Spinal cord (tissue), 10 donors: ENCODE measurements around the gene DNAH6. TPM values are rescaled to one million over a fixed set of nuclear protein-coding genes. Genes with fewer than 3 reads are reported as not detected.

Experiments used
- DNase-seq, 6 donors: peaks; one replicate each; pipeline versions ENCODE4 v3.0.0 to v3.0.0-alpha.2; 2013 to 2015; ENCODE audit warnings: low spot score in 6 of 6, low read depth in 4 of 6
- H3K27ac ChIP-seq: one replicate; pipeline ENCODE4 v1.5.1; 2013; ENCODE audit warnings: low read depth, low read length, control low read depth
- H3K27me3 ChIP-seq: one replicate; pipeline ENCODE4 v1.6.1; 2013; ENCODE audit warnings: low read length; ENCODE audit not compliant: control insufficient read depth, insufficient read depth
- H3K36me3 ChIP-seq: one replicate; pipeline ENCODE4 v1.6.1; 2013; ENCODE audit warnings: low read length; ENCODE audit not compliant: control insufficient read depth, insufficient read depth
- H3K4me1 ChIP-seq: one replicate; pipeline ENCODE4 v1.6.1; 2013; ENCODE audit warnings: low read length; ENCODE audit not compliant: control insufficient read depth, insufficient read depth
- H3K4me3 ChIP-seq: one replicate; pipeline ENCODE4 v1.5.1; 2013; ENCODE audit warnings: low read depth, low read length, control low read depth
- H3K9me3 ChIP-seq: one replicate; pipeline ENCODE4 v1.6.1; 2013; ENCODE audit warnings: low read length; ENCODE audit not compliant: control insufficient read depth, insufficient read depth
- WGBS: methylation state at CpG from one replicate; pipeline ENCODE4 v1.1.5; 2013; ENCODE audit warnings: missing lambda C conversion rate; ENCODE audit not compliant: insufficient coverage; 5-methylcytosine and 5-hydroxymethylcytosine counted together
- polyA plus RNA-seq, 2 donors: library from polyadenylated mRNA; unstranded; fragments of 120-200 nt; gene quantifications; one replicate each; pipeline ENCODE4 v1.2.1, GENCODE V29; 2013; ENCODE audit not compliant: insufficient read length in 2 of 2
- total RNA-seq, 2 donors: library from RNA; depleted of rRNA in 1 of 2; stranded (reverse); fragments of 120-200 nt in 1 of 2; fragments of >200 nt in 1 of 2; gene quantifications; one replicate each; pipeline versions ENCODE4 v1.2.3 to v1.2.4, GENCODE V29; 2013 to 2014
- donor health status: healthy.

DNAH6 gene
- total and polyA plus RNA-seq, 4 donors: 1.6 to 7.8 (median 4.7) TPM

DNA sequence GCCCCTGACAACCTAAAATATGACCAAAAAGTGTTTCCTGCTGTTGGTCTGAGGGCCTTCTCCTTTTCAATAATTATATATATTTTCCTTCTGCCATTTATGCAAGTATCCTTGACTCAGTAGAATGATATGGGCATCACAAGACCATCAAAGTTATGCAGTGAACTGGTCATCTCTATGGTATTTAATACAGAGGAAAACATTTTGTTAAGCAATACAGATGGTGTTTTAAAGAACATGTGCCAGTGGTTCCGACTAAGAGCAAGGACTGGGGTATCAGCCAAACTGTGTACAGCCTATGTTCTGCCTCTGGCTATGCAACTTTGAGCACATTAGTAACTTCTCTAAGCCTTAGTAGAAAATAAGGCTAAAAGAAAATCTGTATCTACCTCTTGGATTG lies 185.6 kb downstream of the DNAH6 start:
- H3K36me3 ChIP-seq: no peaks in the 10 kb centered on the region
- DNase-seq: no peak
- no peaks in the 10 kb centered on the region for H3K4me1 ChIP-seq
- no peaks in the 10 kb centered on the region for H3K27me3 ChIP-seq
- H3K4me3 ChIP-seq: no peak overlapping the region
- 100% methylated on average over 1 of the region's 1 CpG for WGBS
- H3K27ac ChIP-seq: no peak overlapping the region
- H3K9me3 ChIP-seq: no peaks in the 10 kb centered on the region

GRCh38 chr2:84702941-84703340 lies 186.6 kb downstream of the DNAH6 start:
- Histone ChIP-seq H3K27me3 (no peaks in the 10 kb centered on the region), H3K4me3 (no peak overlapping the region), H3K27ac (no peak overlapping the region), H3K4me1 (no peaks in the 10 kb centered on the region), H3K9me3 (no peaks in the 10 kb centered on the region), H3K36me3 (no peaks in the 10 kb centered on the region)
- DNase-seq: no peak
- WGBS: 100% methylated on average over 1 of the region's 3 CpGs

DNA sequence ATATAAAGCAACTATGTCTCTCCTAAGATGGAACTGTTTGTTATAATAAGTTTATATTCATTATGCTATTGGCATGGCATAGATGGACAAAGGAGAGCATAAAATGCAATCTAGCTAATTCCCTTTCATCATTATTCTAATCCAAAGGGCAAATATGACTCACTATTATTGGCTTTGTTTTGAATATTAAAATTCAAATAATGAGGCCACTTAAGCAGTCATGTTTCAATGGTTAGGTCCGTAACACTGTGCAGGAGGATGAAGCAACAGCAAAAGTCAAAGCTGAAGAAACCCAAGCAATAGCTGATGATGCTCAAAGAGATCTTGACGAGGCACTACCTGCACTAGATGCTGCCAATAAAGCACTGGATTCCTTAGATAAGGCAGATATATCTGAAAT lies 187.5 kb downstream of the DNAH6 start:
- Histone ChIP-seq H3K27ac (no peak overlapping the region), H3K4me3 (no peak overlapping the region), H3K4me1 (no peaks in the 10 kb centered on the region), H3K9me3 (no peaks in the 10 kb centered on the region), H3K27me3 (no peaks in the 10 kb centered on the region), H3K36me3 (no peaks in the 10 kb centered on the region)
- WGBS: 100% methylated on average over 2 of the region's 2 CpGs
- no peak for DNase-seq

DNA sequence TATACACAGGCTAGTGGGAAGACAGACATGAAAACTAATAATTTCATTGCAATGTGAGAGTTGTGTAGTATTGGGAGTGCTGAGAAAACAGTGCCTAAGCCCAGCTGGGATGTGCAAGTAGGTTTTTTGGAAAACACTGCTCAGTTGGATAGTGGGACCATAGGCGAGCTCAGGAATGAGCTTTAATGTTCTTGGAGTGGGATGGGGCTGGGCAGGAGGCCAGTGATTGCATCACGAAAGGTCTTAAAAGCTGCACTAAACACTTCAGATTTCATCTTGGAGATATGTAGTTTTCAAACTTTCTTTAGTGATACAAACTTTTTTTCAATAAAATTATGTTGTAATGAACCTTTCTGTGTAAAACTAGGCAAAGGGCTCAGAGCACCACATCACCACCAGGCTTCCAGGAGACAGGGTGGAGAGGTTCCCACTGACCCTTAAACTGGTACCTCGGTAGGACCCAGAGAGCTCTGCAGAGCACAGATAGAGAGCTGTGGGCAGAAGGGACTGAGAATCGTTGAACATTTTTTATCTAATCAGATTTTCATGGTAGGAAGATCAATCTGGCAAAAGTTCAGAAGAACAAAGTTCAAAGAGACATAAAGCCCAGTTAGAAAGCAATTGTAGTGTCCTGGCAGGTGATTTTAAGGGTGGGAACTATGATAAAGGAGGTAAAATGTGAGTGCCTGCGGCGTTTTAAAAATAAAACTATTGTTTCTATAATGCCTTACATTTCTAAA lies 188.4 kb downstream of the DNAH6 start:
- H3K9me3 ChIP-seq: no peaks in the 10 kb centered on the region
- DNase-seq: no peak
- no peak overlapping the region for H3K27ac ChIP-seq
- H3K36me3 ChIP-seq: no peaks in the 10 kb centered on the region
- 86% methylated on average over 2 of the region's 6 CpGs for WGBS
- no peaks in the 10 kb centered on the region for H3K4me1 ChIP-seq
- no peak overlapping the region for H3K4me3 ChIP-seq
- H3K27me3 ChIP-seq: no peaks in the 10 kb centered on the region

GRCh38 chr2:84705858-84706257 lies 189.6 kb downstream of the DNAH6 start:
- no peak overlapping the region for H3K27ac ChIP-seq
- no peaks in the 10 kb centered on the region for H3K9me3 ChIP-seq
- H3K4me1 ChIP-seq: no peaks in the 10 kb centered on the region
- no peaks in the 10 kb centered on the region for H3K27me3 ChIP-seq
- no CpG with 5 or more reads among the region's 2 CpGs for WGBS
- H3K36me3 ChIP-seq: no peaks in the 10 kb centered on the region
- DNase-seq: no peak
- no peak overlapping the region for H3K4me3 ChIP-seq

DNA sequence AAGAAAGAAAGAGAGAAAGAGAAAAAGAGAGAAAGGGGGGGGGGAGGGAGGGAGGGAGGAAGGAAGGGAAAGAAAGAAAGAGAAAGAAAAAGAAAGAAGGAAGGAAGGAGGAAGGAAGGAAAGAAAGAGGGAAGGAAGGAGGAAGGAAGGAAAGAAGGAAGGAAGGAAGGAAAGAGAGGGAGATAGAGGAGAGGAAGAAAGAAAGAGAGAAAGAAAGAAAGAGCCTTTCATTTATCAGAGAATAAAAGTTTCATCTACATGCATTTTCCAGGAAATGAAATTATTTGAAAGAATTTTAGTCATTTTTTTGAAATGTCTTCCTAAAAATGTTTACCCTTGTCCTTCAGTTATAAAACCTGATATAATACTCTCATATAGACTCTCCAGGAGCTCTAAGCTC lies 192.1 kb downstream of the DNAH6 start:
- H3K27me3 ChIP-seq: no peaks in the 10 kb centered on the region
- H3K4me1 ChIP-seq: no peaks in the 10 kb centered on the region
- no peak overlapping the region for H3K27ac ChIP-seq
- DNase-seq: no peak
- no peaks in the 10 kb centered on the region for H3K36me3 ChIP-seq
- no peaks in the 10 kb centered on the region for H3K9me3 ChIP-seq
- H3K4me3 ChIP-seq: no peak overlapping the region

DNA sequence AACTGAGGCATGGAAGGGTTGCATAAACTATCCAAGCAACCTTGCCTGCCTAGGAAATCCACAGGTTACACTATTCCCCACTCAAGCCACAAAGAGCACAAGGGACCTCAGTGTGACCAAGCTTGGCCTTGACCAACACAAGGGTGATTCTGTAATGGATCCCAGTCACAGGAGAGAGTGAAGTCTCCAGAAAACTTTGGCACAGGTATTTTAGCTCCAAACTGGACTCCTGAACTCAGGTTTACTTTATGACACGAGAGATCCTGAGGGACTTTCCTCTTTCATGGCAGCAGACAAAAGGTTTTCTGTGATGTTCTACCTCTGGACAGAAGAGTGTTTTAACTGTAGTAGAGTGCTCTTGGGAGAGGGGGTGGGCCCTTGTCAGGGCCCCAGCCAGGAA lies 195.4 kb downstream of the DNAH6 start:
- Histone ChIP-seq H3K4me1 (no peaks in the 10 kb centered on the region), H3K27ac (no peak overlapping the region), H3K27me3 (no peaks in the 10 kb centered on the region), H3K4me3 (no peak overlapping the region), H3K9me3 (no peaks in the 10 kb centered on the region), H3K36me3 (no peaks in the 10 kb centered on the region)
- no peak for DNase-seq
- WGBS: 100% methylated on average over 1 of the region's 1 CpG

GRCh38 chr2:84713441-84713840 lies 197.1 kb downstream of the DNAH6 start:
- no peak for DNase-seq
- no peaks in the 10 kb centered on the region for H3K4me1 ChIP-seq
- H3K27me3 ChIP-seq: no peaks in the 10 kb centered on the region
- H3K4me3 ChIP-seq: no peak overlapping the region
- H3K36me3 ChIP-seq: no peaks in the 10 kb centered on the region
- H3K9me3 ChIP-seq: no peaks in the 10 kb centered on the region
- 100% methylated on average over 2 of the region's 3 CpGs for WGBS
- H3K27ac ChIP-seq: no peak overlapping the region

GRCh38 chr2:84716564-84716963 lies 200.3 kb downstream of the DNAH6 start:
- Histone ChIP-seq H3K27ac (no peak overlapping the region), H3K4me3 (no peak overlapping the region), H3K4me1 (no peaks in the 10 kb centered on the region), H3K36me3 (no peaks in the 10 kb centered on the region), H3K9me3 (no peaks in the 10 kb centered on the region), H3K27me3 (no peaks in the 10 kb centered on the region)
- WGBS: 80% methylated on average over 2 of the region's 2 CpGs
- DNase-seq: peak in 1 of 6 donors; percentile 8

DNA sequence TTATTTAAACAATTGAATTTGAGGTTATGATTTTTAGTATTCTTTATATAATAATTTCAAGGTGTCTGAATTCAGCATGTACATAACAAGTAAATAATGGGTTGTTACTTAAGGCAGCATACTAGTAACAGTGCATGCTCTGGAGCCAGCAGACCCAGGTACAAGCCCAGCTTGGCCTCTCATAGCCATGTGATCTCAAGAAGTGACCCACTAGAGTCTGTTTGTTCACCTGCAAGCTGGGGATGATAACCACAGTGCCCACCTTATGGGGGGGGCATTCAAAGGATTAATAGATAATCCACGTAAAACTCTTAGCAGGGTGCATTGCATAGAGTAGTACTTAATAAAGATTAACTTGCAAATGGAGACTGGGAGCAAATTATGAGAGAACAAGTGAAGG lies 201.0 kb downstream of the DNAH6 start:
- WGBS: 100% methylated on average over 1 of the region's 1 CpG
- no peak overlapping the region for H3K27ac ChIP-seq
- no peaks in the 10 kb centered on the region for H3K27me3 ChIP-seq
- no peak overlapping the region for H3K4me3 ChIP-seq
- H3K9me3 ChIP-seq: no peaks in the 10 kb centered on the region
- DNase-seq: no peak
- H3K4me1 ChIP-seq: no peaks in the 10 kb centered on the region
- H3K36me3 ChIP-seq: no peaks in the 10 kb centered on the region
